ENCODE results near the gene MEI4.
"Not testable (repeated sequence)": the region's sequence is repeated elsewhere in the genome, so short reads cannot be mapped to it uniquely, and the experiment has no call there.

MEI4 gene

GRCh38 chr6:77683515-77683914 is 30.7 kb downstream of the MEI4 start:
- DNase-seq (ENCODE audit: low spot score): no peak

- DNase-seq (ENCODE audit: low spot score): no peak
Observed at GRCh38 chr6:77686931-77687330, 34.1 kb downstream of the MEI4 start.

GRCh38 chr6:77688649-77689048 is 35.8 kb downstream of the MEI4 start:
- no peak for DNase-seq (ENCODE audit: low spot score)

- not testable (repeated sequence) for DNase-seq (ENCODE audit: low spot score)
Observed at GRCh38 chr6:77700095-77700494, 47.3 kb downstream of the MEI4 start.

- no peak for DNase-seq (ENCODE audit: low spot score)
Observed at GRCh38 chr6:77707603-77708002, 54.8 kb downstream of the MEI4 start.

- DNase-seq (ENCODE audit: low spot score): no peak
Observed at GRCh38 chr6:77715588-77715987, 62.7 kb downstream of the MEI4 start.

- no peak for DNase-seq (ENCODE audit: low spot score)
Observed at GRCh38 chr6:77716311-77716710, 63.5 kb downstream of the MEI4 start.

GRCh38 chr6:77736010-77736409 is 83.2 kb downstream of the MEI4 start:
- DNase-seq (ENCODE audit: low spot score): not testable (repeated sequence)

GRCh38 chr6:77740380-77740779 is 87.5 kb downstream of the MEI4 start:
- DNase-seq (ENCODE audit: low spot score): peak; percentile 5

- DNase-seq (ENCODE audit: low spot score): not testable (repeated sequence)
Observed at GRCh38 chr6:77752156-77752555, 99.3 kb downstream of the MEI4 start.

- DNase-seq (ENCODE audit: low spot score): no peak
Observed at GRCh38 chr6:77762386-77762785, 109.5 kb downstream of the MEI4 start.

GRCh38 chr6:77763124-77763523 is 110.3 kb downstream of the MEI4 start:
- no peak for DNase-seq (ENCODE audit: low spot score)

GRCh38 chr6:77764364-77764763 is 111.5 kb downstream of the MEI4 start:
- DNase-seq (ENCODE audit: low spot score): no peak

- no peak for DNase-seq (ENCODE audit: low spot score)
Observed at GRCh38 chr6:77773157-77773822, 120.5 kb downstream of the MEI4 start.

- no peak for DNase-seq (ENCODE audit: low spot score)
Observed at GRCh38 chr6:77774457-77774856, 121.6 kb downstream of the MEI4 start.

GRCh38 chr6:77776441-77776840 is 123.6 kb downstream of the MEI4 start:
- no peak for DNase-seq (ENCODE audit: low spot score)

- DNase-seq (ENCODE audit: low spot score): no peak
Observed at GRCh38 chr6:77778527-77778926, 125.7 kb downstream of the MEI4 start.

GRCh38 chr6:77786935-77787629 is 134.2 kb downstream of the MEI4 start:
- DNase-seq (ENCODE audit: low spot score): no peak

- no peak for DNase-seq (ENCODE audit: low spot score)
Observed at GRCh38 chr6:77796824-77797809, 144.3 kb downstream of the MEI4 start.

- no peak for DNase-seq (ENCODE audit: low spot score)
Observed at GRCh38 chr6:77812304-77812703, 159.5 kb downstream of the MEI4 start.

- DNase-seq (ENCODE audit: low spot score): no peak
Observed at GRCh38 chr6:77813090-77813489, 160.3 kb downstream of the MEI4 start.

GRCh38 chr6:77814119-77814518 is 161.3 kb downstream of the MEI4 start:
- DNase-seq (ENCODE audit: low spot score): no peak

GRCh38 chr6:77815531-77815930 is 162.7 kb downstream of the MEI4 start:
- no peak for DNase-seq (ENCODE audit: low spot score)

All from germinal center (tissue), 1 donor.